HG03280 (cell line): Measurements from ENCODE around the gene MUC20.
"Not testable (repeated sequence)": the region's sequence is repeated elsewhere in the genome, so short reads cannot be mapped to it uniquely, and the experiment has no call there.

Experiments
- ATAC-seq: cut with Tn5 transposase; IDR thresholded peaks from one replicate; pipeline ENCODE4 v1.9.1; 2021; ENCODE audit warnings: mild to moderate bottlenecking, moderate library complexity; ENCODE audit not compliant: unreplicated experiment

Gene MUC20

DNA sequence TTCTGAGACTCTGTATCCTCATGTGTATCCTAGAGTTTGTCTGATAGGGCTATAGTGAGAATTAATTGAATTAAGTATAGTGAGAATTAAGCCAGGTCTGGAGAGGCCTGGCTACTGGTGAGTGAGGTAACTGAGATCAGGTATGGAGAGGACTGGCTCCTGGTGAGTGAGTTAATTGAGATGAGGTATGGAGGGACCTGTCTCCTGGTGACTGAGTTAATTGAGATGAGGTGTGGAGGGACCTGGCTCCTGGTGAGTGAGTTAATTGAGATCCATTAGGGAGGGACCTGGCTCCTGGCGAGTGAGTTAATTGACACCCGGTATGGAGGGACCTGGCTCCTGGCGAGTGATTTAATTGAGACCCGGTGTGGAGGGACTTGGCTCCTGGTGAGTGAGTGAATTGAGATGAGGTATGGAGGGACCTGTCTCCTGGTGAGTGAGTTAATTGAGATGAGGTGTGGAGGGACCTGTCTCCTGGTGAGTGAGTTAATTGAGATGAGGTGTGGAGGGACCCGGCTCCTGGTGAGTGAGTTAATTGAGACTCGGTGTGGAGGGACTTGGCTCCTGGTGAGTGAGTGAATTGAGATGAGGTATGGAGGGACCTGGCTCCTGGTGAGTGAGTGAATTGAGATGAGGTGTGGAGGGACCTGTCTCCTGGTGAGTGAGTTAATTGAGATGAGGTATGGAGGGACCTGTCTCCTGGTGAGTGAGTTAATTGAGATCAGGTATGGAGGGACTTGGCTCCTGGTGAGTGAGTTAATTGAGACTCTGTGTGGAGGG is 10.5 kb upstream of the MUC20 start:
- not testable (repeated sequence) for ATAC-seq

DNA sequence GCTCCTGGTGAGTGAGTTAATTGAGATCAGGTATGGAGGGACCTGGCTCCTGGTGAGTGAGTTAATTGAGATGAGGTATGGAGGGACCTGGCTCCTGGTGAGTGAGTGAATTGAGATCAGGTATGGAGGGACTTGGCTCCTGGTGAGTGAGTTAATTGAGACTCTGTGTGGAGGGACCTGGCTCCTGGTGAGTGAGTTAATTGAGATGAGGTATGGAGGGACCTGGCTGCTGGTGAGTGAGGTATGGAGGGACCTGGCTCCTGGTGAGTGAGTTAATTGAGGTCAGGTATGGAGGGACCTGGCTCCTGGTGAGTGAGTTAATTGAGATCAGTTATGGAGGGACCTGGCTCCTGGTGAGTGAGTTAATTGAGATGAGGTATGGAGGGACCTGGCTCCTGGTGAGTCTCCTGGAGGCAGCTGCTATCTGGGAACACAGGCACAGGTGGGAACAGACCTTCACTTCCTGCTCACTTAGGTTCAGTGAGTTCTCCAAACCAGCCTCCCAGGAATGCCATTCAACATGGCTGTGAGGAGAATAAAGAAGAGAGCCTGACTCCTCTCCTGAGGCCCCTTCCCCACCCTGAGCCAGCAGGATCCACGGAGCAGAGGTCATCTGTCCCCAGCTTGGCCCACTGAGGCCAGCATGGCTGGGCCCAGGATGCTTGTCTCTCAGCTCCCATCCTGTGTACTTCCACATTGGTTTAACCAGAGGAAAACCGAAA is 9.5 kb upstream of the MUC20 start:
- not testable (repeated sequence) for ATAC-seq

DNA sequence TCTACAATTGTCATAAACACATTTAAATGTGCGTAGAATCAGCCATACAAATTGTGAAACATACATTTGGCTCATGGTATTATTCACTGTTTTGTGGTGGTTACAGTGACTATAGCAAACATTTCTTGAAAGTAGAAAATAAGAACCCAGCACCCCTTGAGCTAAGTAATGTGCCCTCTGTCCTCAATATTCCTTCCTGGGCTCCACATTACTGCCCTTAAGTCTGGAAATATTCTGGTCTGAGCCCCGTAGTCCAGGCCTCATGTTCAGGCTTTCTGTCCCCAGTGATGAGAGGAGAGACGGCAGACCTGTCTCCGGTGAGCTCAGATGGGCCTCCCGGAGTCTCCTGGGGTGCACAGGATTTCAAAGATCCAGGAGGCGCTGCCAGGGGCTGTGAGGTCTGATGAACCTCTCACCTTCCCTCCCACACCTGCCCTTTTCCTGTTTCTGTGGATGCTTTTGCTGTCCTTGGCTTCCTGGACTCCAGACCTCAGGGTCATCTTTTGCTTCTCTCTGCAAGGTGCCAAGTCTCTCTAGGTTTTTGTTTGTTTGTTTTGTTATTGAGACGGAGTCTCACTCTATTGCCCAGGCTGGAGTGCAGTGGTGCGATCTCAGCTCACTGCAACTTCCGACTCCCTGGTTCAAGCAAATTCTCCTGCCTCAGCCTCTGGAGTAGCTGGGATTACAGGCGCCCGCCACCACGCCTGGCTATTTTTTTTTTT is 8.8 kb upstream of the MUC20 start:
- ATAC-seq, result no peak

DNA sequence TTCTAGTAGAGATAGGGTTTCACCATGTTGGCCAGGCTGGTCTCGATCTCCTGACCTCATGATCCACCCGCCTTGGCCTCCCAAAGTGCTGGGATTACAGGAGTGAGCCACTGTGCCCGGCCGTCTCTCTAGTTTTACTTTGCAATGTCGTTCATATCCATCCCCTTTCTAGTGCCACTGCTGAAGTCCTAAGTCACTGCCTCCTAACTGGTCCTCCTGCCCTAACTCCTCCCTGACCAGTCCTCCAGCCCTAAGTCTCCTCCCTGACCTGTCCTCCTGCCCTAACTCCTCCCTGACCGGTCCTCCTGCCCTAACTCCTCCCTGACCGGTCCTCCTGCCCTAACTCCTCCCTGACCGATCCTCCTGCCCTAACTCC is 8.3 kb upstream of the MUC20 start:
- not testable (repeated sequence) for ATAC-seq

DNA sequence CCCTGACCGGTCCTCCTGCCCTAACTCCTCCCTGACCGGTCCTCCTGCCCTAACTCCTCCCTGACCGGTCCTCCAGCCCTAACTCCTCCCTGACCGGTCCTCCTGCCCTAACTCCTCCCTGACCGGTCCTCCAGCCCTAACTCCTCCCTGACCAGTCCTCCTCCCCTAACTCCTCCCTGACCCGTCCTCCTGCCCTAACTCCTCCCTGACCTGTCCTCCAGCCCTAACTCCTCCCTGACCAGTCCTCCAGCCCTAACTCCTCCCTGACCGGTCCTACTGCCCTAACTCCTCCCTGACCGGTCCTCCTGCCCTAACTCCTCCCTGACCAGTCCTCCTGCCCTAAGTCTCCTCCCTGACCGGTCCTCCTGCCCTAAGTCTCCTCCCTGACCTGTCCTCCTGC is 7.6 kb upstream of the MUC20 start:
- ATAC-seq, result not testable (repeated sequence)

DNA sequence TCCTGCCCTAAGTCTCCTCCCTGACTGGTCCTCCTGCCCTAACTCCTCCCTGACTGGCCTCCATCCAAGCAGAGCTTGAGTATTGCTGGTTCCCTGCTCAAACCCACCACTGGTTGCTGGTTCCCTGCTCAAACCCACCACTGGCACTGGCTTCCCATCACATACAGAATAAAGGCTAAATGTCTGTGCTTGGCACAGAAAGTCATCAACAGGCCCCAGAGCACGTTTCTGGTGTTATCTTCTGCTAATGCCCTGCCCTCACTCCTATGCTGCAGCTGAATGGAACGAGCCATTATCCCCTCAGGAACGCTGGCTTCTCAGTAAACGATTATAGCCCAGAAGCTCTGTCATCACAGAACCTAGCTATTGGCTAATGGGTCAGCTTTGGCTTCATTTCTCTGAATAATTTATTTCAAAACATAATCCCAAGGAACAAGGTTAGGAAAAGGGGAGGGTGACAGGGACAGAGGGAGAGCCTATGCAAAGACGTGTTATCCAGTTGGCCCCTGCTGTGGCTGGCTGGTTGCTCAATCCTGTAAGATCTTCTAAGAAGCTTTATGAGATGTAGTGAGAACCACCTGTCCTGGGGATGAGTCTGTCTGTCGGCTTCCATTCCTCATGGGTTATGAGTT is 6.3 kb upstream of the MUC20 start:
- ATAC-seq, result no peak

DNA sequence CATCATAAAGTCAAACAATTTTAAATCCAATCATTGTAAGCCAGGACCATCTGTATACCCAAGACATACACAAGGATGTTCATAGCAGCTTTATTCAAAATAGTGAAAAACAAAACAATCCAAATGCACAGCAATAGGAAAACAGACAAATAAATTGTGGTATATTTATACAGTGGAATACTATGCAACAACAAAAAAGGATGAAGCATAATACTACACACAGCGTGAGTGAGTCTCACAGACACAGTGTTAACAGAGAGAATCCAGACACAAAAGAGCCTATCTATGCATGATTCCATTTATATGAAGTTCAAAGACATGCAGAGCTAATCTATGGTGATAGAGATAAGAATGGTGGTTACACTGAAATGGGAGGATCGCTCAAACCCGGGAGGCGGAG is 5.6 kb upstream of the MUC20 start:
- no peak for ATAC-seq

DNA sequence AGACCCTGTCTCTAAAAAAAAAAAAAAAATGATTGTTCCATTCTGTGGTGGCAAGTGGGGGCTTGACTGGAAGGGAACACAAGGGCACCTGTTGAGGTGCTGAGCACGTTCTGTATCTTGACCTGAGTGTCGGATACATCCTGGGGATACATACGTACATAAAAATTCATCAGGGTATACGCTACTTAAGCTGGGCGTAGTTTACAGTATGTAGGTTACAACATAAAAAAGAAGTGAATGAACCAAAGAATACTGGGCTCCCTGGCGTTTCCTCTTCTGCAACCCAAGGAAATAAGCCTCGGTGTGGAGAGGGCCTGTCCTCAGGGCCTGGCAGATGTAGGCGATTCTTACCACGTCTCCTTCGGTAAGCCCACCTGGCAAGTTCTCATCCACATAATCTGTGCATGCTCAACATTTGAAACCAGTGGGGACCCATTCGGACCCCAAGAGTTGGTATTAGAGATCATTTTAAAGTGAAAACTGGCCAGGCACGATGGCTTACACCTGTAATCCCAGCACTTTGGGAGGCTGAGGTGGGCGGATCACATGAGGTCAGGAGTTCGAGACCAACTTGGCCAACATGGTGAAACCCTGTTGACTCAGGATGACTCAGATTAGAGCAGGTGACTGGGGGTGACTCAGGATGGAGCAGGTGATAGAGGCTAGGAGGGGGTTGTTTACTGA is 5.1 kb upstream of the MUC20 start:
- no peak for ATAC-seq

DNA sequence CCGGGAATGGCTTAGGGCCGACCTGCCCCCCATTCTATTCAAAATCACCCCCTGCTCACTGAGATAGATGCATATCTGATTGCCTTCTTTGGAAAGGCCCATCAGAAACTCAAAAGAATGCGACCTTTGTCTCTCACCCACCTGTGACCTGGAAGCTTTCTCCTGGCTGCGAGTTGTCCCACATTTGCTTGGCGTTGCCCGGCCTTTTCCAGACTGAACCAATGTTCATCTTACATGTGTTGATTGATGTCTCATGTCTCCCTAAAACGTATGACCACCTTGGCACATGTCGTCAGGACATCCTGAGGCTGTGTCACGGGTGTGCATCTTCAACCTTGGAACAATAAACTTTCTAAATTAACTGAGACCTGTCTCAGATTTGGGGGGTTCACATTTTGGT is 3.4 kb upstream of the MUC20 start:
- ATAC-seq, result no peak

DNA sequence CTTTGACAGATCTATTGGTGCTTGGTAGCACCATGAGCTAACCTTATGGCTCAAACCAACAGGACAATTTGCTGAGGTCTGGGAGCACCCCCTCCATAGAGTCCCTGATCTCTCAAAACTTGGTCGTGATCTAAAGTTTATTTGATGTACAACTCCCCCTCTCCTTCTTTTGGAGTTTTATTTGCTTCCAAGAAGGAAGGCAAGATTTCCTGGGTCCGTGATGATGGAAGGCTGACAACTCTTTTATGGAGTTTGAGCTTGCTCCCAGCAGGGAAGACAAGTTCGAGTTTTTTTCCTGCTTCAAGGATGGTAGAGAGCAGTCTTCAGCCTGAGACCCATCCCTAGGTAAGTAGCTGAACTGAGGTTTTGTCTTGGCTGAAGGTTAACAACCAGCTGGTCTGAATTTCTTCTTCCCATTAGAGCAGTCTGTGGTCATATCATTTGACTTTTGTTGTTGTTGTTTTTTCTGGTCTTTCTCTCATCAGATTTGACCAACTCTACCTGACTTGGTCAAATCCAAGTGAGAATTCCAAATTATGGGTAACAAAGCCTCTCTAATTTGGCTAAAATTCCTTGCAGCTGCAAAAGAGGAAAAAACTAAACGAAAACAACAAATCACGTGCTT is 2.8 kb upstream of the MUC20 start:
- ATAC-seq, result no peak

DNA sequence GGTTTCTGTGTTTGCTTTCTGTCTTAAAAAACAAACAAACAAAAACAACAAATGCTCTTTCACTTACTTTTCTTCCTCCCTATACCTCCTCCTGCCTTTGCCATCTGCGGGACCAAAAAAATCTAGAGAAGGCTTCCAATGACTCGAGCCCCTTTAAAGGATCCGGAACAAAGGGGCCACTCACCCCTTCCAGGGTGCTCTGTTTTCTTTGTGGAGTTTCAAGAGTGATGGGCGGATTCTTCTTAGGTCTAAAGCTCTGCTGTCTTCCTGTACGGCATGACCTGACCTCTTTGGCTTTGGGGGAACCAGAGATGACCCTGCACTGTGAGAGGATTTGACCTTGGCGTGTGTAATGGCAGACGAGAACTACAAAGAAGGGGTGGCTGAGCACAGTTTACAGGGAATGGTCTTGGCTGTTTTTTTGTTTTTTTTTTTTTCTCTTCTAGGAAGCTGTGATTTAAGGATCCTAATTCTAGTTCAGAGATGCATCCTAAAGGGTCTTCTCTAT is 2.2 kb upstream of the MUC20 start:
- no peak for ATAC-seq

DNA sequence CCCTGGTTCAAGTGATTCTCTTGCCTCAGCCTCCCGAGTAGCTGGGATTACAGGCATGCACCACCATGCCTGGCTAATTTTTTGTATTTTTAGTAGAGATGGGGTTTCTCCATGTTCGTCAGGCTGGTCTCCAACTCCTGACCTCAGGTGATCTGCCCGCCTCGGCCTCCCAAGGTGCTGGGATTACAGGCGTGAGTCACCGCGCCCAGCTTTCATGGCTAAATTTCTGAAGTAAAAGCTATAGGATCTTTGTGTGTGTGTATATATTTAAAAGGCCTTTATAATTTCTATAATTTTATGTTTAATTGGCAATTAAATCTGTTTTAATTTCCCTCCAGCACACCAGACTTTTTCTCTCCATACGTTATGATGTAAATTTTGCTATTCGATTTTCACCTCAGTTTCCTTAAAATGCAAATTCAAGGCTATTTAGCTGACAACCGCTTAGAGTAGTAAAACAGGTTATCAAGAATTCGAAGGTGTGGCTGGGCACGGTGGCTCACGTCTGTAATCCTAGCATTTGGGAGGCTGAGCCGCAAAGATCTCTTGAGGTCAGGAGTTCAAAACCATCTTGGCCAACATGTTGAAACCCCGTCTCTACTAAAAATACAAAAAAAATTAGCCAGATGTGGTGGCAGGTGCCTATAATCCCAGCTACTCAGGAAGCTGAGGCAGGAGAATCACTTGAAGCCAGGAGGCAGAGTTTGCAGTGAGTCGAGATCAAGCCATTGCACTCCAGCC is 1.1 kb upstream of the MUC20 start:
- ATAC-seq, result not testable (repeated sequence)

DNA sequence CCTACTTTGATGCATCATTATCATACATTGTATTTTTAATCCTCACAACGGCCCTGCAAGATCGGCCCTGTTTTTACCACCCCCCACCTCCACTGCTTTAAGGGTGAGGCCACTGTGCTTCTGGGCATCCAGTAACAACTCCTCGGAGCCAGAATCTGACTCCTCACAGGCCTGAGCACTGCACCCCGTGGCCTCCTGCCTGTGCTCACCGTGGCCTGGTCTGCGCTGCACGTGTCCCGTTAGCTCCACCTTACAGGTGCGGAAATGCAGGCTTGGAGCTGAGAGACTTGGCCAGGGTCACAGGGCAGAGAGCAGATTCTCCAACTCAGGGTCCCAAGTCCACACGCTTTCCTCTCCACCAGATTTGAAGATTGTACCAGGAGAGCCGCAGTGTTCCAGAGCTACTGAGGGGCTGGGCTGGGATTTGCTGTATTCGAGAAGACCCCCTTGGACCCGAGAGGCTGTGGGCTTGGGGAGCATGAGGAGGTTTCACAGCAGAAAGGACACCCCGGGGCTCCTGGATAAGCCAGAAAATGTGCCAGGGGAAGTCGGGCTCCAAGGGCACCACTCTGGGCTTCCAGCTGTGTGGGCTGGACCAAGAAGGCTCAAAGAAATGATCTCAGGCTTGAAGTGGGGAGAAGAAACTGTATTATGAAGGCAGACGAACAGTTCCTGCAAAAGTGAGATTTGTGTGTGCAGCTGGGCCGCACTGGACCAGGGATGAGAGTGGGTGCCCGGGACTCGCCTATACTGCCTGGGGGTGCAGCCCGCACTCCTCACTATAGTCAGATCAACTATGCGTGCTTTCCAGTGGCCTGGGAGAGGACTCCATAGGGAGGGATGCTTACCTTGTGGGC is 1.6 kb downstream of the MUC20 start:
- ATAC-seq, result not testable (repeated sequence)

DNA sequence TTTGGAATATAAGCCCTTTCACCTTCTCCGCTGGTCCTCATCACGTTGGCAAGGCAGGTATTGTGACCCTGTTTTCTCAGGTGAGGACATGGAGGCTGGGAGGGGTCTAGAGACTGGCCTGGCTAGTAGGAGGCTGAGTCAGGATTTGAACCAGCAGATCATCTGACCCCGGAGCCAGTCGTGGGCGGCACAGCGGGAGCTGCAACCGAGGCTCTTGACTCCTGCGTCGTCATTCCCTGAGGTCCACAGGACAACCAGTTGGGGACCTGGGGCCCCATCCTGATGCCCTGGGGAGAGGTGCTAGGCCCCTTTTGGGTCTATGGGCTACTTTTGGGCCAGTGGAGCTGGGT is 2.2 kb downstream of the MUC20 start:
- not testable (repeated sequence) for ATAC-seq

DNA sequence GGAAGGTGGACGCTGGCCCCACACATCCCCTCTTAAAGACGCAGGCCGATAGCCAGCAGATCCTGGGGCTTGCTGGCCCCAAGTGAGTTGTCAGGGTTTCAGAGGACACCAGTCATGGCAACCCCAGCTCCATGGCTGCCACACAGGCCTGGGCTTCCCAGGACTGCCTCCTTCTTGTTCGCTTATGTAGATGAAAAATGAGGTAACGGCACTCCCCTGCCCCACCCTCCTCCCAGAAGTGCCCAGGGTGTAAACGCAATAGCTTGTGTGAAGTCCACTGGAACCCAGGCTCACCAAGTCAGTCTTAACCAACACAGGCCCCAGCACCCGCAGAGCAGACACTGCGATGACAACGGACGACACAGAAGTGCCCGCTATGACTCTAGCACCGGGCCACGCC is 3.6 kb downstream of the MUC20 start:
- ATAC-seq, result not testable (repeated sequence)

DNA sequence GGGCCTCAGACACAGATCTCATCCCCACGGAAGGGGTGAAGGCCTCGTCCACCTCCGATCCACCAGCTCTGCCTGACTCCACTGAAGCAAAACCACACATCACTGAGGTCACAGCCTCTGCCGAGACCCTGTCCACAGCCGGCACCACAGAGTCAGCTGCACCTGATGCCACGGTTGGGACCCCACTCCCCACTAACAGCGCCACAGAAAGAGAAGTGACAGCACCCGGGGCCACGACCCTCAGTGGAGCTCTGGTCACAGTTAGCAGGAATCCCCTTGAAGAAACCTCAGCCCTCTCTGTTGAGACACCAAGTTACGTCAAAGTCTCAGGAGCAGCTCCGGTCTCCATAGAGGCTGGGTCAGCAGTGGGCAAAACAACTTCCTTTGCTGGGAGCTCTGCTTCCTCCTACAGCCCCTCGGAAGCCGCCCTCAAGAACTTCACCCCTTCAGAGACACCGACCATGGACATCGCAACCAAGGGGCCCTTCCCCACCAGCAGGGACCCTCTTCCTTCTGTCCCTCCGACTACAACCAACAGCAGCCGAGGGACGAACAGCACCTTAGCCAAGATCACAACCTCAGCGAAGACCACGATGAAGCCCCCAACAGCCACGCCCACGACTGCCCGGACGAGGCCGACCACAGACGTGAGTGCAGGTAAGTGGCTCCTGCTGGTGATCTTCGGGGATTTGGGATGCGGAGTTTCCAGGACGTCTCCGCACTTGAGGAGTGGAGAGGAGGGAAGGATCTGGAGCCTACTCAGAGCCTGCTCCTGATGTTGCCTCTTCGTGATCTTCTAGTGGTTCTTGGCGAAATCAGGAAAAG is 5.3 kb downstream of the MUC20 start:
- ATAC-seq, result not testable (repeated sequence)

DNA sequence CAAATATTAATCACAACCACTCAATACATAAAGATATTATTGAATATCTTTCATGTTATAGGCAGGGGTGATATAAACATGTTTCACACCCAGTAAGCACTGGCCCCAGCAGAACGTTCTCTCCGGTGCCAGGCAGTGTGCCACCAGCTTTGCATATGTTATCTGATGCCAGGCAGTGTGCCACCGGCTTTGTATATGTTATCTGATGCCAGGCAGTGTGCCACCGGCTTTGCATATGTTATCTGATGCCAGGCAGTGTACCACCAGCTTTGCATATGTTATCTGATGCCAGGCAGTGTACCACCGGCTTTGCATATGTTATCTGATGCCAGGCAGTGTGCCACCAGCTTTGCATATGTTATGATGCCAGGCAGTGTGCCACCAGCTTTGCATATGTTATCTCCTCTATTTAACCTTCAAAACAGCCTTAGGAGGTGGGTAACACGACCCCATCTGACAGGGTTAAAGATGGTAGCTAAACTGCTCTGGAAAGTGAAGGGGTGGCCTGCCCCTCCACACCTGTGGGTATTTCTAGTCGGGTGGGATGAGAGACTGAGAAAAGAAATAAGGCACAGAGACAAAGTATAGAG is 6.9 kb downstream of the MUC20 start:
- no peak for ATAC-seq
